Amniotic stem cell (primary cell): ENCODE data around the gene SLC22A31.
A peak's percentile ranks its signal among the peaks of the same experiment; 100 is the strongest.

Experiments used
- DNase-seq: peaks from one replicate; lab custom pipeline; 2025; lab: John Stamatoyannopoulos, UW

SLC22A31 gene

GRCh38 chr16:89216315-89217137 lies 16.2 kb upstream of the SLC22A31 start:
- peak; percentile 28 for DNase-seq

- no peak for DNase-seq
Measured at GRCh38 chr16:89210904-89211515, 10.7 kb upstream of the SLC22A31 start.

- DNase-seq, result no peak
Measured at GRCh38 chr16:89210165-89210903, 10.0 kb upstream of the SLC22A31 start.

GRCh38 chr16:89209522-89210044 lies 9.2 kb upstream of the SLC22A31 start:
- no peak for DNase-seq

GRCh38 chr16:89207993-89208392 lies 7.7 kb upstream of the SLC22A31 start:
- DNase-seq, result no peak

GRCh38 chr16:89202422-89203215 lies 2.3 kb upstream of the SLC22A31 start:
- no peak for DNase-seq

GRCh38 chr16:89201439-89202377 lies 1.4 kb upstream of the SLC22A31 start:
- peak; percentile 12 for DNase-seq

GRCh38 chr16:89200850-89201411 lies 594 bp upstream of the SLC22A31 start:
- no peak for DNase-seq

GRCh38 chr16:89199241-89200123 lies 855 bp downstream of the SLC22A31 start:
- no peak for DNase-seq

- DNase-seq, result no peak
Measured at GRCh38 chr16:89198417-89199240, 1.7 kb downstream of the SLC22A31 start.

- no peak for DNase-seq
Measured at GRCh38 chr16:89197633-89198416, 2.5 kb downstream of the SLC22A31 start.

GRCh38 chr16:89197033-89197632 lies 3.2 kb downstream of the SLC22A31 start:
- no peak for DNase-seq

- no peak for DNase-seq
Measured at GRCh38 chr16:89195521-89196171, 4.7 kb downstream of the SLC22A31 start.

- DNase-seq, result no peak
Measured at GRCh38 chr16:89194340-89195311, 5.7 kb downstream of the SLC22A31 start.

GRCh38 chr16:89193576-89194293 lies 6.6 kb downstream of the SLC22A31 start:
- DNase-seq, result no peak
